Measurements from ENCODE around the gene PLEK. TPM values are rescaled to one million over a fixed set of nuclear protein-coding genes. Genes with fewer than 3 reads are reported as not detected.

Gene PLEK
- total and polyA plus RNA-seq, 2 experiments from 2014 or later: 0.92 to 0.93 TPM

GRCh38 chr2:68432696-68433658 lies 67.9 kb downstream of the PLEK start:
- no peaks in the 10 kb centered on the region for H3K36me3 ChIP-seq (replicated peaks; ENCODE audit: insufficient read depth, low read depth)
- H3K4me3 ChIP-seq: no peak overlapping the region
- no peak for DNase-seq (ENCODE audit: low spot score)
- no peaks in the 10 kb centered on the region for H4K20me1 ChIP-seq (ENCODE audit: insufficient read depth, poor library complexity, severe bottlenecking)
- no peak overlapping the region for H3K4me2 ChIP-seq
- WGBS (ENCODE audit: low lambda C conversion rate, missing lambda C conversion rate): 85% methylated on average over 13 of the region's 14 CpGs
- H3K27me3 ChIP-seq: no peaks in the 10 kb centered on the region
- no peaks in the 10 kb centered on the region for H3K9me2 ChIP-seq (replicated peaks; ENCODE audit: insufficient read depth)
- no peak overlapping the region for H3K27ac ChIP-seq
- H3K4me1 ChIP-seq (ENCODE audit: insufficient read depth): no peaks in the 10 kb centered on the region
- TF ChIP-seq EZH2 (IDR thresholded peaks at IDR 0.05; ENCODE audit: borderline replicate concordance) (no peak), CTCF (IDR thresholded peaks at IDR 0.05; ENCODE audit: poor library complexity) (no peak), EZH2phosphoT487 (IDR thresholded peaks at IDR 0.05; ENCODE audit: low read depth, severe bottlenecking, unreplicated experiment) (no peak)
- no peak overlapping the region for H2AFZ ChIP-seq
- no peaks in the 10 kb centered on the region for H3K9me3 ChIP-seq (ENCODE audit: low read depth)
- H3K79me2 ChIP-seq: no peaks in the 10 kb centered on the region

- no peak for DNase-seq (ENCODE audit: low spot score)
- no peak for TF ChIP-seq EZH2 (IDR thresholded peaks at IDR 0.05; ENCODE audit: borderline replicate concordance)
- TF ChIP-seq EZH2phosphoT487 (IDR thresholded peaks at IDR 0.05; ENCODE audit: low read depth, severe bottlenecking, unreplicated experiment): no peak
- no peak for TF ChIP-seq CTCF (IDR thresholded peaks at IDR 0.05; ENCODE audit: poor library complexity)
- no peak overlapping the region for H3K4me2 ChIP-seq
- no peaks in the 10 kb centered on the region for H3K4me1 ChIP-seq (ENCODE audit: insufficient read depth)
- H4K20me1 ChIP-seq (ENCODE audit: insufficient read depth, poor library complexity, severe bottlenecking): no peaks in the 10 kb centered on the region
- no peaks in the 10 kb centered on the region for H3K9me2 ChIP-seq (replicated peaks; ENCODE audit: insufficient read depth)
- no peaks in the 10 kb centered on the region for H3K27me3 ChIP-seq
- no peaks in the 10 kb centered on the region for H3K36me3 ChIP-seq (replicated peaks; ENCODE audit: insufficient read depth, low read depth)
- no peaks in the 10 kb centered on the region for H3K79me2 ChIP-seq
- no peaks in the 10 kb centered on the region for H3K9me3 ChIP-seq (ENCODE audit: low read depth)
- H3K27ac ChIP-seq: no peak overlapping the region
- no peak overlapping the region for H3K4me3 ChIP-seq
- no peak overlapping the region for H2AFZ ChIP-seq
These were observed 69.9 kb downstream of the PLEK start for GRCh38 chr2:68434981-68435380.

GRCh38 chr2:68435615-68436014 lies 70.5 kb downstream of the PLEK start:
- no peaks in the 10 kb centered on the region for H3K4me1 ChIP-seq (ENCODE audit: insufficient read depth)
- no peaks in the 10 kb centered on the region for H3K27me3 ChIP-seq
- H3K36me3 ChIP-seq (replicated peaks; ENCODE audit: insufficient read depth, low read depth): no peaks in the 10 kb centered on the region
- H3K79me2 ChIP-seq: no peaks in the 10 kb centered on the region
- H3K4me2 ChIP-seq: no peak overlapping the region
- no peak for DNase-seq (ENCODE audit: low spot score)
- TF ChIP-seq EZH2 (IDR thresholded peaks at IDR 0.05; ENCODE audit: borderline replicate concordance) (no peak), EZH2phosphoT487 (IDR thresholded peaks at IDR 0.05; ENCODE audit: low read depth, severe bottlenecking, unreplicated experiment) (no peak), CTCF (IDR thresholded peaks at IDR 0.05; ENCODE audit: poor library complexity) (no peak)
- no peak overlapping the region for H3K27ac ChIP-seq
- no peak overlapping the region for H3K4me3 ChIP-seq
- peak overlapping the region; percentile 2 for H2AFZ ChIP-seq
- no peaks in the 10 kb centered on the region for H3K9me2 ChIP-seq (replicated peaks; ENCODE audit: insufficient read depth)
- H4K20me1 ChIP-seq (ENCODE audit: insufficient read depth, poor library complexity, severe bottlenecking): no peaks in the 10 kb centered on the region
- no peaks in the 10 kb centered on the region for H3K9me3 ChIP-seq (ENCODE audit: low read depth)

All from hepatocyte (in vitro differentiated cells).